Small intestine (tissue), 7 donors: ENCODE results near the gene OR6C65. TPM values are rescaled to one million over a fixed set of nuclear protein-coding genes. Genes with fewer than 3 reads are reported as not detected.
A peak's percentile ranks its signal among the peaks of the same experiment; 100 is the strongest.
"Not testable (repeated sequence)": the region's sequence is repeated elsewhere in the genome, so short reads cannot be mapped to it uniquely, and the experiment has no call there.

Experiments used
- DNase-seq, 2 donors: peaks; one replicate each; pipeline versions ENCODE4 v3.0.0 to v3.0.0-alpha.2; 2013
- FAIRE-seq: peaks from 2 replicates; lab custom pipeline; 2012; peaks lifted over from hg19 to GRCh38; lab: Jason Lieb, UNC
- H3K27ac ChIP-seq, 3 donors: one replicate each; pipeline ENCODE4 v1.5.1; 2013; ENCODE audit warnings: low read length in 2 of 3, mild to moderate bottlenecking in 2 of 3, control low read depth in 1 of 3, inconsistent platforms in 1 of 3, low read depth in 1 of 3, moderate library complexity in 1 of 3
- H3K27me3 ChIP-seq, 3 donors: one replicate each; pipeline ENCODE4 v1.6.1; 2013; ENCODE audit warnings: low read length in 3 of 3, inconsistent platforms in 1 of 3; ENCODE audit not compliant: control insufficient read depth in 3 of 3, insufficient read depth in 3 of 3
- H3K36me3 ChIP-seq, 3 donors: one replicate each; pipeline ENCODE4 v1.6.1; 2013; ENCODE audit warnings: low read length in 3 of 3, inconsistent platforms in 1 of 3, low read depth in 1 of 3, mild to moderate bottlenecking in 1 of 3, moderate library complexity in 1 of 3; ENCODE audit not compliant: control insufficient read depth in 3 of 3, insufficient read depth in 2 of 3
- H3K4me1 ChIP-seq, 3 donors: one replicate each; pipeline ENCODE4 v1.6.1; 2013; ENCODE audit warnings: low read length in 2 of 3, inconsistent platforms in 1 of 3, low read depth in 1 of 3, mild to moderate bottlenecking in 1 of 3, moderate library complexity in 1 of 3; ENCODE audit not compliant: control insufficient read depth in 3 of 3, insufficient read depth in 2 of 3
- H3K4me3 ChIP-seq, 3 donors: one replicate each; pipeline ENCODE4 v1.5.1; 2013; ENCODE audit warnings: low read length in 3 of 3, control low read depth in 1 of 3, inconsistent platforms in 1 of 3, low read depth in 1 of 3, mild to moderate bottlenecking in 1 of 3, moderate library complexity in 1 of 3
- H3K9me3 ChIP-seq, 2 donors: one replicate each; pipeline ENCODE4 v1.6.1; 2013; ENCODE audit warnings: low read depth in 1 of 2, low read length in 1 of 2; ENCODE audit not compliant: control insufficient read depth in 2 of 2, insufficient read depth in 1 of 2
- WGBS, 3 donors: extraction: QIAGEN DNeasy Blood & Tissue Kit; methylation state at CpG; one replicate each; pipeline ENCODE4 v1.1.7; 2013; 5-methylcytosine and 5-hydroxymethylcytosine counted together
- polyA plus RNA-seq, 4 donors: library from polyadenylated mRNA; stranded (reverse) in 3 of 4; unstranded in 1 of 4; fragments of 200-250 nt in 3 of 4; fragments of 120-200 nt in 1 of 4; gene quantifications; one replicate each; pipeline versions ENCODE4 v1.2.1 to v1.2.3, GENCODE V29; 2013
- donor health status: healthy with polysubstance abuse.
- donor health status: control.
- donor health status: control.
- donor health status: Bipolar disorder and iron deficiency.
- donor health status: healthy.

OR6C65 gene
- polyA plus RNA-seq, 4 donors: not detected

DNA sequence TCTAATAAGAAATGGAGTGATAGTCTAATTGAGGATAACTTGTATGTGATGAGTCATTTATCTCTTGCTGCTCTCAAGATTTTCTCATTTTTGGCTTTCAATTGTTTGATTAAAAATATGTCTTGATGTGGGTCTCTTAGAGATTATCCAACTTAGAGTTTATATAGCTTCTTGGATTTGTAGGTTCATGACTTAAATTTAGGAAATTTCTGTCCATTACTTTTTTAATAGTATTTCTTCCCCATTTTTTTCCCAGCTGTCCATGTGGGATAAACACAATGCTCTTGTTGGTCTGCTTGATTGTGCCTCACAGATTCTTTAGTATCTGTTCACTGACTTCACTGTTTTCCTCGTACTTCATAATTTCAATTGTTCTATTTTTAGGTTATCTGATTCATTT is 7.5 kb downstream of the OR6C65 start:
- 69 to 80% (median 77%) methylated on average over 1 of the region's 1 CpG for WGBS, 3 donors
- Histone ChIP-seq H3K4me1 (no peaks in the 10 kb centered on the region), H3K36me3 (no peaks in the 10 kb centered on the region), H3K4me3 (no peak overlapping the region), H3K27me3 (no peaks in the 10 kb centered on the region), H3K27ac (no peak overlapping the region), H3K9me3 (no peaks in the 10 kb centered on the region)
- FAIRE-seq (no peak), DNase-seq (no peak)

DNA sequence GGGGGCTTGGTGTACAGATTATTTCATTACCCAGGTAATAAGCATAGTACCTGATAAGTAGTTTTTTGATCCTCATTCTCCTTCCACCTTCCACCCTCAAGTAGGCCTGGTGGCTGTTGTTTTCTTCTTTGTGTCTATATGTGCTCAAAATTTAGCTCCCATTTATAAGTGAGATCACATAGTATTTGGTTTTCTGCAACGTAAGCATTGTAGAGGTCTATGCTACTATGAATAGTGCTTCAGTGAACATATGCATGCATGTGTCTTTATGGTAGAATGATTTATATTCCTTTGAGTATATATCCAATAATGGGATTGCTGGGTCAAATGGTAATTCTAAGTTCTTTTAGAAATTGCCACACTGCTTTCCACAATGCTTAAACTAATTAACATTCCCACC is 8.8 kb downstream of the OR6C65 start:
- H3K4me1 ChIP-seq, H3K27ac ChIP-seq, FAIRE-seq, H3K36me3 ChIP-seq, DNase-seq, H3K27me3 ChIP-seq, H3K4me3 ChIP-seq, H3K9me3 ChIP-seq: not testable (repeated sequence)
- WGBS, 3 donors: 94 to 100% (median 95%) methylated on average over 1 of the region's 1 CpG

DNA sequence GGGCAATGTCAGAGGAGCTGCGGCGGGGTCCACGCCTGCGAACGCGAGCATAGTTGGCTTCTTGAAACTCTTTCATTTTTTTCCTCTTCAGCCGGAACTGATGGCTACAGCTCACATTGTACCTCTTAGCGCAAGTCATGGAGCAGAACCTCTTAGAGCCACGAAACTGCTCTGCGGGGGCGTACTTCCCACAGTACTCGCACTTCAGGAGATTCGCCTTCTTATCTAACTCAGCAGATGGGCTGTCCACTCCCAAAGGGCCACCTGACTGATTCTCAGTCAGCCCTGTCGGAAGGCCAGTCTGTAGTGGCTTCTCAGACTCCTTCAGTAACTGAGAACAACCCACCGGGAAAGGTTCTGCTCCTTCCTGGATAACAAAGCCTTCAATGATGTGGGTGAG is 11.8 kb downstream of the OR6C65 start:
- H3K9me3 ChIP-seq, H3K27ac ChIP-seq, FAIRE-seq, DNase-seq, H3K27me3 ChIP-seq, H3K4me1 ChIP-seq, H3K36me3 ChIP-seq, H3K4me3 ChIP-seq: not testable (repeated sequence)
- 92 to 96% (median 93%) methylated on average over 10 to 15 of the region's 15 CpGs for WGBS, 3 donors

DNA sequence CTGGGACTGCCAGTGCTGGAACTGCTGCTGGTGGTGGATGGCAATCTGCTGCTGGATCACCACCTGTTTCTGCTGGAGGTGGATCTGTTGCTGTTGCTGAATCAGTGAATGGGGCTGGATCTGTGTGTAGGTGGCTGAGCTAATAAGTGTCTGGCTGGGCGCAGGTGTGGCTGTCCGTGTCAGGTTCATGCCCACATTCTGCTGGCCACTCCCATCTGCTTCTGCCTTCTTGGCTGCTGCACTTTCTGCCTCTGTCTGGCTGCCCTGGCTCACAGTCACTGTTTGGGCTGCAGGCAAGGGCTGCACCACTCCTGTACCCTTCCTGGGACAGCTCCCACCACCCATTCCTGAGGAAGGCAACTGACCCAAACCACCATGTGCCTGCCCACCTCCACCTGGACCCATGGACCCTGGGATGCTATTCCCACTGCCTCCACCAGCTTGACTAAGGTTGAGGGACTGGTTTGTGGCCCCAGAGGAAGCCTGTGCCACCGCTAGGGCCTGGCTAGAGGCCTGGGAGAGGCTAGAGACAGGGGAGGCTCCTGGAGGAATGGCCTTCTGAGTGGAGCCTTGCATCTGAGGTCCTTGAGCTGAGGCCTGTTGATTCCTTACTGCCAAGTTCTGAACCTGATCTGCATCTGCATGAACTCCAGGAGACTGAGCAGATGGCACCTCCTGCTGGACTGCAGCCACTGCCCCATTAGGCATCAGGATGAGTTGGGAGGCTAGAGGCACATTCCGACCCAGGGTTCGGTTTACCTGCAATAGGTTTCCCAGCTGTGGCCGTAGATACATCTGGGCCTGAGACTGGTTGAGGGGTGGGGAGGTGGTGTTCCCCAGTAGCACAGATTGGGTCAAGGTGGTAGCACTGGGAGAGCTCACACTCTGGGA is 13.4 kb downstream of the OR6C65 start:
- H3K36me3 ChIP-seq, H3K4me1 ChIP-seq, H3K4me3 ChIP-seq, H3K27ac ChIP-seq, H3K27me3 ChIP-seq, H3K9me3 ChIP-seq, DNase-seq, FAIRE-seq: not testable (repeated sequence)
- WGBS, 3 donors: 81 to 95% (median 89%) methylated on average over 3 to 5 of the region's 6 CpGs

DNA sequence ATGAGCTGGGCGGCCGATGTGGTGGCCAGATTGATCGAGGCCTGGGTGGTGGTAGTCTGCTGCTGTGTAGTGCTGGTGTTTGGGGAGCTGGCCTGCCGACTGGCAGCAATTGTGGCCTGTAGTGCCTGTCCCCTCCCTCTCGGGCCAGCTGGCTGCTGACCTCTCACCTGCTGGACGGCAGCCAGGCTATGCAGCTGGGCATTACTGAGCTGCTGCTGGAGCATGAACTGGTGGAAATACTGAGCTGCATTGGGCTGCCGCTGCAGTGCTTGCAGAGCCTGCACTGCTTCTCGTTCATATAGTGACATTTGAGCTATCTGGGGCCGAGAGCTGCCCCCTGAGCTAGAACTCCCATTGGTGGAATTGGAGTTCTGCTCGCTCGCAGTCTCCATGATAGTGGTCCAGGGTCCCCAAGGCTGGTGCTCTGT is 14.1 kb downstream of the OR6C65 start:
- H3K27me3 ChIP-seq, H3K4me3 ChIP-seq, H3K36me3 ChIP-seq, H3K4me1 ChIP-seq, H3K9me3 ChIP-seq, H3K27ac ChIP-seq, FAIRE-seq: not testable (repeated sequence)
- peak in 1 of 2 donors; percentile 2 for DNase-seq
- 51 to 65% (median 57%) methylated on average over 7 to 11 of the region's 11 CpGs for WGBS, 3 donors

DNA sequence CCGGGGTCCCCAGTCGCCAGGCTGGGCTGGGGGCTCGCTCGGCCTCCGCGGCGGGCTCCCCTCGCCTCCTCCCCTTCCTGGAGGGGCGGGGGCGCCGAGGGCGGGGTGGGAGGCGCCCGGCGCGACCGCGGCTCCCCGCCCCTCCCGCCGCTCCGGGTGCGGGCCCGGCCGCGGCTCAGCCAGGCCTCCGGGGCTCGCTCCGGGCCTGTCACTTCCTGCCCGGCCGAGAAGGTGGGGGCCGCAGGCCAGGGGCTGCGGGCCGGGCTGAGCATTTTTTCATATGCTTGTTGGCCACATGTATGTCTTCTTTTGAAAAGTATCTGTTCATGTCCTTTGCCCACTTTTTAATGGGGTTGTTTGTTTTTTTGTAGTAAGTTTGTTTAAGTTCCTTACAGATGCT is 14.6 kb downstream of the OR6C65 start:
- WGBS, 3 donors: 0 to 11% (median 6%) methylated on average over 1 to 10 of the region's 34 CpGs
- not testable (repeated sequence) for FAIRE-seq, H3K27me3 ChIP-seq

DNA sequence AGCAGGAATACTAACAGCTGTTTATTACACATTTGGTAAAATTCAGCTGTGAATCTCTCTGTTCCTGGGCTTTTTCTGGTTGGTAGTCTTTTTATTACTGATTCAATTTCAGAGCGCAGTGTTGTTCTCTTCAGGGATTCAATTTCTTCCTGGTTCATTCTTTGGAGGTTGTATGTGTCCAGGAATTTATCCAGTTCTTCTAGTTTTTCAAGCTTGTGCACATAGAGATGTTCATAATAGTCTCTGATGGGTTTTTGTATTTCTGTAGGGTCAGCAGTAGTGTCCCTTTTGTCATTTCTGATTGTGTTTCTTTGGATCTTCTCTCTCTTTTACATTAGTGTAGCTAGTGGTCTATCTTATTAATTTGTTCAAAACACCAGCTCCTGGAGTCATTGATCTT is 16.6 kb downstream of the OR6C65 start:
- H3K4me3 ChIP-seq: no peak overlapping the region
- 67 to 97% (median 95%) methylated on average over 1 of the region's 1 CpG for WGBS, 3 donors
- no peaks in the 10 kb centered on the region for H3K4me1 ChIP-seq
- H3K27me3 ChIP-seq: no peaks in the 10 kb centered on the region
- FAIRE-seq (no peak), DNase-seq (no peak)
- no peaks in the 10 kb centered on the region for H3K36me3 ChIP-seq
- H3K9me3 ChIP-seq: no peaks in the 10 kb centered on the region
- H3K27ac ChIP-seq: no peak overlapping the region

More for the DNA sequence above, 14.6 kb downstream of the OR6C65 start:
- not testable (repeated sequence) for H3K27ac ChIP-seq, H3K4me3 ChIP-seq, H3K4me1 ChIP-seq, H3K9me3 ChIP-seq, H3K36me3 ChIP-seq, DNase-seq

DNA sequence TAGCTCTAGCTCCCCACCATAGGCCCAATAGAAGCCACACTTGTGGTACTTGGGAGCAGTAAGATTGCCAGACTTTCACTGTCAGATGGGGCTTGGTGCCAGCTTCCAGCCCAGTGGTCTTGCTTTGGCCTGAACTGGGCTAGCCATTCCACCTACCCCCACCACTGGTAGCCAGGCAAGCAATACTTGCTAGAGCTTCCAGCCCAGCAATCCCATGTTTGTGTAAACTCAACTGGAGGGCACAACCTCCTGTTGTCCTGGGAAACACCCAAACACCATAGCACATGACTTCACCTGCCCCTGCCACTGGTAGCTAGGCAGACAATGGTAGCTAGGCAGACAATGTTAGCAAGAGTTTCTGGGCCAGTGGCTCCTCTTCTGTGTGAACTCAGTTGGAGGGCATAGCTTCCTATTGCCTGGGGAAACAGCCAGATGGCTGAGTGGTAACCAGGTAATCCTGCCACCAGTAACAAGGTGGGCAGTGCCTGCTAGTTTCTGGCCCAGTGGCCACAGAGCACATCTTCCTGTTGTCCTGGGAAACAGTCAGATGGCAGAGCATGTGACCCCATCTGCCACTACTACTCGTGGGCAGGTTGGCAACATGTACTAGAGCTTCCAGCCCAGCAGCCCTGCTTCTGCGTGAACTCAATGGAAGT is 20.1 kb downstream of the OR6C65 start:
- 67 to 80% (median 75%) methylated on average over 2 of the region's 2 CpGs for WGBS, 3 donors
- H3K9me3 ChIP-seq: no peaks in the 10 kb centered on the region
- FAIRE-seq (no peak), DNase-seq (peak in 1 of 2 donors; percentile 5)
- H3K27me3 ChIP-seq: no peaks in the 10 kb centered on the region
- no peak overlapping the region for H3K27ac ChIP-seq
- H3K36me3 ChIP-seq: no peaks in the 10 kb centered on the region
- no peaks in the 10 kb centered on the region for H3K4me1 ChIP-seq
- no peak overlapping the region for H3K4me3 ChIP-seq
